ENCODE results near the gene OR2V2.

- TF ChIP-seq REST (IDR thresholded peaks at IDR 0.05) (no peak), ZBTB33 (IDR thresholded peaks at IDR 0.05) (no peak), JUND (IDR thresholded peaks at IDR 0.05) (no peak), YY1 (IDR thresholded peaks at IDR 0.05) (no peak), RXRA (IDR thresholded peaks at IDR 0.05) (no peak), NR2F2 (IDR thresholded peaks at IDR 0.05) (no peak), RAD21 (IDR thresholded peaks at IDR 0.05) (no peak), EGR1 (IDR thresholded peaks at IDR 0.05; ENCODE audit: low read depth in 2 of 2) (no peak), TAF1 (conservative IDR thresholded peaks at IDR 0.05) (no peak), SP1 (IDR thresholded peaks at IDR 0.05) (no peak), GABPA (IDR thresholded peaks at IDR 0.05 in 1 of 2, conservative IDR thresholded peaks at IDR 0.05 in 1 of 2) (no peak)
- TF ChIP-seq, protein P1, sequence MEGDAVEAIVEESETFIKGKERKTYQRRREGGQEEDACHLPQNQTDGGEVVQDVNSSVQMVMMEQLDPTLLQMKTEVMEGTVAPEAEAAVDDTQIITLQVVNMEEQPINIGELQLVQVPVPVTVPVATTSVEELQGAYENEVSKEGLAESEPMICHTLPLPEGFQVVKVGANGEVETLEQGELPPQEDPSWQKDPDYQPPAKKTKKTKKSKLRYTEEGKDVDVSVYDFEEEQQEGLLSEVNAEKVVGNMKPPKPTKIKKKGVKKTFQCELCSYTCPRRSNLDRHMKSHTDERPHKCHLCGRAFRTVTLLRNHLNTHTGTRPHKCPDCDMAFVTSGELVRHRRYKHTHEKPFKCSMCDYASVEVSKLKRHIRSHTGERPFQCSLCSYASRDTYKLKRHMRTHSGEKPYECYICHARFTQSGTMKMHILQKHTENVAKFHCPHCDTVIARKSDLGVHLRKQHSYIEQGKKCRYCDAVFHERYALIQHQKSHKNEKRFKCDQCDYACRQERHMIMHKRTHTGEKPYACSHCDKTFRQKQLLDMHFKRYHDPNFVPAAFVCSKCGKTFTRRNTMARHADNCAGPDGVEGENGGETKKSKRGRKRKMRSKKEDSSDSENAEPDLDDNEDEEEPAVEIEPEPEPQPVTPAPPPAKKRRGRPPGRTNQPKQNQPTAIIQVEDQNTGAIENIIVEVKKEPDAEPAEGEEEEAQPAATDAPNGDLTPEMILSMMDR (IDR thresholded peaks at IDR 0.05; ENCODE audit: low read depth, low read length, missing input control) = no peak
- TF ChIP-seq, protein P2, sequence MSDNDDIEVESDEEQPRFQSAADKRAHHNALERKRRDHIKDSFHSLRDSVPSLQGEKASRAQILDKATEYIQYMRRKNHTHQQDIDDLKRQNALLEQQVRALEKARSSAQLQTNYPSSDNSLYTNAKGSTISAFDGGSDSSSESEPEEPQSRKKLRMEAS (IDR thresholded peaks at IDR 0.05) = no peak
- TF ChIP-seq, protein P3, sequence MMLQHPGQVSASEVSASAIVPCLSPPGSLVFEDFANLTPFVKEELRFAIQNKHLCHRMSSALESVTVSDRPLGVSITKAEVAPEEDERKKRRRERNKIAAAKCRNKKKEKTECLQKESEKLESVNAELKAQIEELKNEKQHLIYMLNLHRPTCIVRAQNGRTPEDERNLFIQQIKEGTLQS (IDR thresholded peaks at IDR 0.05) = no peak
Observed at GRCh38 chr5:181164076-181164952, 16.9 kb downstream of the OR2V2 start.

All from liver (tissue), 3 donors.